ENCODE measurements around the gene CCN5.

The CCN5 gene

DNA sequence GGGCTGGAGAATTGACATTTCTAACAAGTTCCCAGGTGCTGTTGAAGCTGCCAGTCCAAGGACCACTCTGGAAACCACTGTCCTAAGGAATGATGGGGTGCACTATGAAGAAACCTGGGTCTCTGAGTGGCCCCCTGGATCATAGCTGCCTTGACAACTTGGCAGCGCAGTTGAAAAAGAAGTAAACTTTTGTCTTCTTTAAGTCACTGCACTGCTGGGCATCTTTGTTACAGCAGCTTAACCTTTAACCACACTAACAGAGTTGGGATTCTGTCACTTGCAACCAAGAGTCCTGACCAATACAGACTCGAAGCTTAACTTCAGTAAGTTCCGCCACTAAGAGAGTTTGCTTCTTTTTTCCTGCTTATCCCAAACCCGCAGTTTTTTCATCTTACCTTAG is 21.9 kb downstream of the CCN5 start:
- no peak for DNase-seq

DNA sequence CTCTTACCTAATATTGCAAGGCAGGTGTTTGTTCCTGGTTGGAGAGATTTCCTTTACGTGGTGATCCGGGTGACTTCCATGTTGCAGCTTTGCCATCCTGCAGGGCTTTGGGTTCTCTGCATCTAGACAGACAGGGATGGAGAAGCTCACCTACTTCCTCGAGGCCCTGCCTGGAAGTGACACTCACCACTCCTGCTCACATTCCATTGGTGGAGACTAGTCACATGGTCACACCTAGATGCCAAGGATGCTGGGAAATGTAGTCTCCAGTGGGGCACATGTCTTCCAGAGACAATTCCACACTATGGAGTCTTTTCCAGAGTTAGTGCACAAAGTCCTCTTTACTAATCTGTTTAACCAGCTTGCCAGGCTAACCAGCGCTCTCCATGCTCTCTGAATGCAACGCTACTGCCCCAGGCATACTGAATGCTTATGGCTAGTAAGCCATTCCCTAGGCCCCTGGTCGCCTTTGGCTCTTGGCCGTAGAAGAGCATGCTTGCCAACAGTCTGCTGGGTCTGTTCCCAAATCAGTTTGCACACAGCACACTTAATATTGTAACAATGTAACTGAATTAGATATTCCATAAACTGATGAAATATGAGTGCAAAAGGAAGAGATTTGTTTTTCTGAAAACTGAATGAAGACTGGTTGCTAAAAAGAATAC is 23.8 kb downstream of the CCN5 start:
- peak in 11 of 14 donors; percentile 20 to 76 (median 34) for DNase-seq

DNA sequence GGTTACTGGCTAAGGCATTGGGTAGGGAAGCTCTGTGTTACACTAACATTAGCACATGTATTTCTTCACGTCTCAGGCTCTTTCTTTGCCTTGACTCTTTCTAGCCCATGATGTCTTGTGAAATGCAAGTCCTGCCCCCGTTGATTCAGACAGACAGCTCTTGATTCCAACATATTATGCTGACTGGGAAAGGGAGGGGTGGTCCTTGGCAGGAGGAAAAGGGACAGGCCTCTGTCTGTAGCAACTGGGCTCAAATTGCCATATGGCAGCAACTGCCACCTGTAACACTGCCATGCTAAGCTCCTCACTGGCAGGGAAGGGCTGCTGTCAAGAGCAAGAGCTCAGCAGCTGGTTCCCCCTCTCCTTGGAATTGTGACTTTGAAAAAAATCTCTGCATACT is 24.8 kb downstream of the CCN5 start:
- DNase-seq = no peak

DNA sequence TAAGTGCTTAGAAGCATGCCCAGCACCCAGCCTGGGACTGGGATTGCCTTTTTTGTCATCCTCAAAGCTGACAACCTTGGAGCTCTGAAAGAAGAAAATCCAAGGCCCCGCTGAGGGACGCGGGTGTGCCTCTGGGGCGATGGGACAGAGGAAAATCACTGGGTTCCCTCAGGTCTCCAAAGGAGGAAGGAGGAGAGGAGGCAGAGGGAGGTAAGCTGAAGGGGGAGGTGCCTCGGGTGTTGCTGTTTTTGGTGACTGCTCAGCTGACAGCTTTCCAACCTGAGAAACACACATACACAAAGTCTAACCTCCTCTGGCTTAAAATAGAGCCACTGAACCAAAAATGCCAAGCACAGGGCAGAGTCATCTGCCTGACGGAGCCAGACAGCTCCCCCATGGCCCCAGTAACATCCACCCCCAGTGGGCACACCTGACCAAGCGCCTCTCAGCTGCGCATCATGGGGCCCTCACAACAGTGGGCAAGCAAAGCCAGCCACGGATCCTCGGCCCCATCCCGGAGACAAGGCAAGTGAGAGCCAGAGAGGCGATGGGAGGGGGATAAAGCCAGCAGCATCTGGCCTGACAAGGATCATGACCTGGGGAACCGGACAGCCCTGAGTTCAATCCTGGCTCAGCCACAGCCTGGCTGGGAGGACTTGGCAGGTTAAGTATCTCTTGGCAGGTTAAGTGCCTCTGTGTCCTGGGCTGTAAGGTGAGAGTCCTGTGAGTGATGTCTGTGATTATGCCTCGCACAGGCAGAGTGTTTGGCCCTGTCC is 27.3 kb downstream of the CCN5 start:
- no peak for DNase-seq

DNA sequence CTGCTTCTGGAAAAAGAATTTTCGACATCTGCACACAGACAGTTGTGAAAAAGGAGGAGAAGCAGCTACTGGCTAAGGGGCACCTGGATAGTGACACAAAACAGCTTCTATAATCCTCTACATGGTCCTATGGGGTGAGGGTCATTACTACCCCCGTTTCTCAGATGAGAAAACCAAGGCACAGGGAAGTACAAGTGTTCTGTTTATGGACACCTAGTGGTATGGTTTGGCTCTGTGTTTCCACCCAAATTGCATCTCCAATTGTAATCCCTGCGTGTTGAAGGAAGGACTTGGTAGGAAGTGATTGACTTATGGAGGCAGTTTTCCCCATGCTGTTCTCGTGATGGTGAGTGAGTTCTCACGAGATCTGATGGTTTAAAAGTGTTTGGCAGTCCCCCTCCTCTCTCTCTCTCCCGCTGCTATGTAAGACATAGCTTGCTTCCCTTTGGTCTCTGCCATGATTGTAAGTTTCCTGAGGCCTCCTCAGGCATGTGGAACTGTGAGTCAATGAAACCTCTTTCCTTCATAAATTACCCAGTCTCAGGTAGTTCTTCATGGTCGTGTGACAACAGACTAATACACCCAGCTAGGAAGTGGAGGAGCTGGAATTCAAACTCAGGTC is 28.0 kb downstream of the CCN5 start:
- DNase-seq = no peak

DNA sequence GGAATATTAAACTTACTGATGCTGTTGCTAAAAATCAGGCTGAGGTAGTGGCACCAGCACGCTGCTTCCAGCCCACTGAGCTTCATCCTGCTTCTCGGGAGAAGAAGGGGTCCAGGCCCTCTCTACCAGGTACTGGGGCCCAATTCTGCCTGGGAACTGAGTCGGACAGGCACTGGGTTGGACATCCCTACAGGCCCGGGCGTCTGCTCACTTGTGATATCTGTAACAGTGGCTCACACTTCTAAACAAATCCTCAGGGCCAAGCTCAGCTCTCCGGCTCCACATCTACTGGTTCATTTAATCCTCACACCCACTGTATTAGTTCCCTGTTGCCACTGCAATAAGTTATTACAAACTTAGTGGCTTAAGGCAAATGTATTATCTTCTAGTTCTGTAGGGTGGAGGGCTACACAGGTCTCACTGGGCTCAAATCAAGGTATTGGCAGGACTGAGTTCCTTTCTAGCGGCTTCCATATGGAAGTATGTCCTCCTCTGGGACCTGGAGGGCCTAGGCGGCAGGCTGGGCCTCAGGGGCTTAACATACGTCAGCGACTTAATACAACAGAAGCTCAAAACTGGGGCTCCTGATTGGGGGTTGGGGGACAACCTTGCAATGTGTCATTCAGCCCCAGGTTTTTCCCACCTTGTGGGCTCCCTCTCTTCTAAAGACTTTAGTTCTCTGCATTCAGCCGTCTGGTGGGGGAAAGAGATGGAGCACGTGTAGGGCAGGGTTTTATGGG is 28.9 kb downstream of the CCN5 start:
- DNase-seq = no peak

DNA sequence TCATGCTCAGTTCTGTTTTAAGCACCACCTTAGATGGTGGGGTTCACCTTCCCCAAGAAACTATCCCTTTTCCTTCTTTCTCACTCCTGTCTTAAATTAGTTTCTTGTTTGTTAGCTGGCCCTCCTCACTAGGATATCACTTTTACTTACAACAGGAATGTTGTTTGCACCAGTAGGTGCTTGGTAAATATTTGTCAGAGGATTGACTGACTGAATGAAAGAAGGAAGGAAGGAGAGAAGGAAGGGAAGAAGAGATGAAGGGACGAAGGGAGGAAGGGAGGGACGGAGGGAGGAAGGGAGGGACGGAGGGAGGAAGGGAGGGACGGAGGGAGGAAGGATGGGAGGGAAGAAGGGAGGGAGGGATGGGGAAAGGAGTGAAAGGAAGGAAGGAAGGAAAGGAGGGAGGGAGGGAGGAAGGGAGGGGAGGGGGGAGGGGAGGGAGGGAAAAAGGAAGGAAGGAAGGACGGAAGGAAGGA is 30.0 kb downstream of the CCN5 start:
- no peak for DNase-seq

DNA sequence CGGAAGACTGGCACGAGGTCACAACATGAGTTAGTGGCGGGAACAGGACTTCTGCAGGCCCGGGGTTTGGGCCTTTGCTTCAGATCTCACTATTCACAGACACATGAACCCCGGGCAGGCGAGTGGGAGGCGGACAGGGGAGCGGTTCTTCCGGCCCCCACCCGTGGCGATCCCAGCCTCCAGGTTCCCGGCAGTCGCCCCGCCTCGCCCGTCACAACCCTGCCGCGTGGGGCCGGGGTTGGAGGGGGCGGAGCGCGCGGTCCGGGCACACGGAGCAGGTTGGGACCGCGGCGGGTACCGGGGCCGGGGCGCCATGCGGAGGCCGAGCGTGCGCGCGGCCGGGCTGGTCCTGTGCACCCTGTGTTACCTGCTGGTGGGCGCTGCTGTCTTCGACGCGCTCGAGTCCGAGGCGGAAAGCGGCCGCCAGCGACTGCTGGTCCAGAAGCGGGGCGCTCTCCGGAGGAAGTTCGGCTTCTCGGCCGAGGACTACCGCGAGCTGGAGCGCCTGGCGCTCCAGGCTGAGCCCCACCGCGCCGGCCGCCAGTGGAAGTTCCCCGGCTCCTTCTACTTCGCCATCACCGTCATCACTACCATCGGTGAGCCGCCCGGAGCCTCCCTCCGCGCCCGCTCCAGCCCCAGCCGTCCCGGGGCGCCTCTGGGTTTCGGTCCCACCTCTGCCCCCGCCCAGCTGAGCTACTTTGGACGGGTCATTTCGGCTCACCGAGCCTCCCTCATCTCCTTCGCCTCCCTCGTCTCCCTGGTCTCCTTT is 30.6 kb downstream of the CCN5 start, which contains the start of gene KCNK15:
TSS of gene KCNK15 (plus strand) at position 268 of the 769 bp plus-strand sequence. CDS start at position 314, 46 bp downstream.
- DNase-seq = no peak

DNA sequence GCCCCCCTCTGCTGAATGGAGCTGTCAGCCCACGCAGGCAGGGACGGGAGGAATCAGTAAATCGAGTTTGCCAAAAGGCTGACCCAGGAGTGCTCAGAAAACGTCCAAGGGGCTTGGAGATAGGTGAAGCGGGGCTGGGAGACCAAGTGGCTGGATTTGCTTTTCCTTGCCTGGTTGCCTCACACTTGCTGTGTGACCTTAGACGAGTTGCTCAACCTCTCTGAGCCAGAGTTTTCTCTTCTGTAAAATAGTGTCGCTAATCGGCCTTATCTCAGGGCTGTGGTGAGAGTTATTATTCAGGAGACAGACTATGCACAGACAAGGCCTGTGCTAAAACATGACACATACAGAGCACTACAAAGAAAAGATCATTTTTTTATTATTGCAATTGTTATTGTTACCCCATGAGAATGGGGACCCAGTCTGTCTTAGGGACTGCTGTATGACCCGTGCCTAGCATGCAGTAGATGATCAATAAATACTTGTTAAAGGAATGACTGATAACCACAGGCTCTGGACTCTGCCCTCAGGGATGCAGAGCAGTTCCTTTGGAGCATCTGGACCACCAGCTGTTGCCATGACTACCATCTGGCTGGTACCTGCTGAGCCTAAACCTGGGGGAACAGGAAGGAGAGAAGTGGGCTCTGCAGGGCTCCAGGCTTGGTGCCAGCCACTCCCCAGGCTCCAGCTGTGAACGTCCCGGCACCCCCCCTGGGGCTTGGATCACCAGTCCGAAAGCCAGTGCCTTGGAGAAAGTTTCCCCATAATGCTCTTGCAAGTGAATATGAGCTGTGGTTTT is 31.4 kb downstream of the CCN5 start:
- DNase-seq = no peak

DNA sequence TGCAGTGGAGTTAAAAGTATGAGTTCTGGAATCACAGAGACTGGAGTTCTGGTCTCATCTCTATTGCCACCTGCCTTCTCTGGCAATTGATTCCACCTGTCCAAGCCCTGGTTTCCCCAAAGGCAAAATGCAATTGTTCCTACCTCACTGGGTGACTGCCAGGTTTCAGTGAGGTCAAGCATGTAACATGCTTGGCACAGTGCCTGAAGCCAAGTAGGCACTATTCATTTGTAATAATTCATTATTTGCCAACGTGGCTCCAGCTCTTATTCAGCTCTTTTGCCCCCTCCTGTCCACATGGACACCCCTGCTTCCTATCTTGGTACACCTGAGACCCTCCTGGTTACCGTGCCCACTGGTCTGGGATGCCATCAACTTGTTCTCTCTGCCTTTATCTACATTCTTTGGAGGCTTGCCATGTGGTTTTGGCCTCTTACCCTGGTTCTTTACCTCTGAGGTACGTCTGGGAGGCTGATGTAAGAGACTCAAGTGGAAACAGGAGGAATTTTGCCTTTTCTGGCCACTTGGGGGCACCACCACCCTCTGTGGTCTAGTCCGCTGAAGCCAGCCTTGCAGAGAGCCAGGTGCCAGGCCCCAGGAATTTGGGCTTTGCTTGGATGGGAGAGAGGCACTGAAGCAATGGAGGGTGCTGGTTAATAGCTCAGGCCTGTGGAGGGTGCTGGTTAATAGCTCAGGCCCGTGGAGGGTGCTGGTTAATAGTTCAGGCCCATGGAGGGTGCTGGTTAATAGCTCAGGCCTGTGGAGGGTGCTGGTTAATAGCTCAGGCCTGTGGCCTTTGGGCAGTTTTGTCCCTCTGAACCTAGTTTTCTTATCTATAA is 32.2 kb downstream of the CCN5 start:
- peak in 8 of 14 donors; percentile 8 to 55 (median 22) for DNase-seq

DNA sequence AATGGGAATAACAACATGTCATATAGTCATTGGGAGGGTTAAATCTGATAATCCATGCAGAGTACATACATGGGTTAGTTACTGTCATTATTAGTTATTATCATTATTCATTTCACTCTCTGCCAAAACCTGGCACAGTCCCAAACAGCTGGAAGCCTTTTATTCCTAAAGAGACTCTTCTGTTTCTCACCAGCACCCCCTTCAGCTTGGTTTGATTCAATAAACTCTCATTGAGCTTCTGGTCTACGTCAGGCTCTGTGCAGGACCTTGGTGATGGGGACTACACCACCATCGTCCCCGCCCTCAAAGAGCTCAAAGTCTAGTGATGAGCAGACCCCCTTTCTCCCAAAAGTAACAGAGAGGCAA is 32.8 kb downstream of the CCN5 start:
- DNase-seq = no peak

DNA sequence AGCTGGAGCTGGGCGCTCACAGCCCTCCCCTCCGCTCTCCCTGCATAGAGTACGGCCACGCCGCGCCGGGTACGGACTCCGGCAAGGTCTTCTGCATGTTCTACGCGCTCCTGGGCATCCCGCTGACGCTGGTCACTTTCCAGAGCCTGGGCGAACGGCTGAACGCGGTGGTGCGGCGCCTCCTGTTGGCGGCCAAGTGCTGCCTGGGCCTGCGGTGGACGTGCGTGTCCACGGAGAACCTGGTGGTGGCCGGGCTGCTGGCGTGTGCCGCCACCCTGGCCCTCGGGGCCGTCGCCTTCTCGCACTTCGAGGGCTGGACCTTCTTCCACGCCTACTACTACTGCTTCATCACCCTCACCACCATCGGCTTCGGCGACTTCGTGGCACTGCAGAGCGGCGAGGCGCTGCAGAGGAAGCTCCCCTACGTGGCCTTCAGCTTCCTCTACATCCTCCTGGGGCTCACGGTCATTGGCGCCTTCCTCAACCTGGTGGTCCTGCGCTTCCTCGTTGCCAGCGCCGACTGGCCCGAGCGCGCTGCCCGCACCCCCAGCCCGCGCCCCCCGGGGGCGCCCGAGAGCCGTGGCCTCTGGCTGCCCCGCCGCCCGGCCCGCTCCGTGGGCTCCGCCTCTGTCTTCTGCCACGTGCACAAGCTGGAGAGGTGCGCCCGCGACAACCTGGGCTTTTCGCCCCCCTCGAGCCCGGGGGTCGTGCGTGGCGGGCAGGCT is 35.1 kb downstream of the CCN5 start:
- no peak for DNase-seq

DNA sequence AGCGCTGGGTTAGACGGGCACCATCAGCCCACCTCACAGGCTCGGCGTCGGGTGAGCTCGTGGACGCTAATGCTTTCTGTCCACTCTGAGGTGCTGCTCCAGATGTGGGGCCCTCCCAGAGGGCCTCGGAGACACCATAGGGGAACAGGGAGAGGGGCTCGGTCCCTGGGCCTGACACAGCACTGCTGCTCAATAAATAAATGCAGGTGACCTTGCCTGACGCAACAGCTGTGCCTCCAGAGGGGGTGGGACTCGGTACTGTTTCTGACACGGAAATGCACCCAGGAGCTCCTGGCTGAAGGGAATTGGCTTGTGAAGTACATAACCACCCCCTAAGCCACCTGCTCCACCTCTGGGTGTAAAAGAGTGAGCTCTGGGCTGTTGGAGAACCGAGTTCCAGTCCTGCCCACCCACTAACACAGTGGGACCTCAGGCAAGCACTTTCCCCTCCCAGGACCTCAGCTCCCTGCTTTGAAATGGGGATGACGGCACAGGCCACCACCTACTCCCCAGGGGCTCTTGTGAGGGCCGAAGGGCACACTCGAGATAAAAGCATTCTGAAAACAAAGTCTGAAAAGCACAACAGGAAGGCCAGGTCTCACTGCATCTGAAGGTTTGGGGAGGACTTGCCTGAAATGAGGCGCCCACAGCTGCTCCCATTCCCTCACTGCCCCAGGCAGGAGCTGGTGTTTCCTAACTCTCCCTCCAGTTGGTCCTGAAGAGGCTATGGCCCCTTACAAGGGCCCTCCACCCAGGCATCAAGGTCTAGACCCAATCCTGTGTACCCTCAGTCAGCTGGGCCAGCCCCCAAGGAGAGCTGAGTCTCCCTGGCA is 37.1 kb downstream of the CCN5 start:
- DNase-seq = no peak

DNA sequence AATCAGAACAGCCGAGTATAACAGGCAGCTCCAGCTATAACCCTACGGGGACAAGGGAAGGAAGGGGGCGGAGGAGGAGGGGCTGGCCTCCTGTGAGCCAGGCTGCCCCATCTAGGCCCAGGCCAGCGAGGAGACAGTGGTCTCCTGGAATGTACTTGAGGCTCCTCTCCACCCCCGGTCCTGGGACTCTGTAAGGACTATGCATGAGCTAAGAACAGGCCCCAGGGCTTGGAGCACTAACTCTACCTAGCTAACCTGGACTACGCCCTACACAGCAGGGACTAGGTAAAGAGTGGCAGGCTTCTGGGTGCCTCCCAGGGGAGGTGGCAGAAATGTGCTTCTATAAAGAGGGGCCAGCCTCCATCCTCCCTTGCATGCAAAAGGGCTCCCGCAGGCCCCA is 39.4 kb downstream of the CCN5 start:
- no peak for DNase-seq

DNA sequence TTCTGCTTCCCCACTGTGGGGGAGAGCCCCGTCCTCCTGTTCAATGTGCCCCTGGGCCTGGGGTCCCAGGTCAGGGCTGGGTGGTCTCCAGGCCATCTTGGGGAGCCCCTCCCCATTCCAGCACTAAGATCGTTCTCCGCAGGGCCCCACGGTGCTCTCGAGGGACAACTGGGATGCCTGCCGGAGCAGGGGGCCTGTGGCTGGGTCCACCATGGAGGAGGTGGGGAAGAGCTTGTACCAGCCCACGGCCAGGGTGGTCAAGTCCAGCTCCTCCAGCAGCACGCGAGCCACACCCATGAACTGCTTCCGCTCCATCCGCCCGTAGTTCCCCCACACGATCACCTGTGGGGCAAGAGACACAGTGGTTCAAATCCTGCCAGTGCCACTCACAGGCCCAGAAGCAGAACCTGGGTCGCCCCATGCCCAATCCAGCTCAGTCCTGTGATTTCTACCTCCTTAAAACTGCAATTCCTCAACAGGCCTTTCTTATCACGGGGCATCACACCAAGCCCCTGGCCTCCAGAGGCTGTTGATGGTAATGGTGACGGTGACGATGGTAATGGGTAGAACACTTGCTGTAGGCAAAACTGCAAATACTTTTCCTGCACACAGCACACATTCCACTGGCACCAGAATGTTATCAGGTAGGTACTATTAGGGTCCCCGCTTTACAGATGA is 41.0 kb downstream of the CCN5 start:
- no peak for DNase-seq

DNA sequence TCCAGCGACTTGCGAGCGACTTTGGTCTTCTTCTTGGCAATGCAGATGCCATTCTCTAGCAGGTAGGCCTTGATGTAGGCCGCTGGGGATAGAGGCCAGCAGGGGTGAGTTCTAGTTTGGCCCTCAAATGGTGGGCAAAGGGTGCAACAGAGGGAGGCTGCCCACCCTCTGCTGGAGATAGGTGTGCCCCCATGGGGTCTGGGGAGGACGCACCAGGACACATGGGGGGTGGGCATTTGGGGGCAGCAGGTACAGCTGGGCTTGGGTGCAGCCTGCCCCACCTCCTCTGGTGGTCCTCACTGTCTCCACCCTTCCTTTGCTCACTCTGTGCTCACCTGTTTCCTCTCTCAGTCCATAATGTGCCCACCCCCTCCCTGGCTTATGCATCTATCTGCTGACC is 41.8 kb downstream of the CCN5 start:
- no peak for DNase-seq

DNA sequence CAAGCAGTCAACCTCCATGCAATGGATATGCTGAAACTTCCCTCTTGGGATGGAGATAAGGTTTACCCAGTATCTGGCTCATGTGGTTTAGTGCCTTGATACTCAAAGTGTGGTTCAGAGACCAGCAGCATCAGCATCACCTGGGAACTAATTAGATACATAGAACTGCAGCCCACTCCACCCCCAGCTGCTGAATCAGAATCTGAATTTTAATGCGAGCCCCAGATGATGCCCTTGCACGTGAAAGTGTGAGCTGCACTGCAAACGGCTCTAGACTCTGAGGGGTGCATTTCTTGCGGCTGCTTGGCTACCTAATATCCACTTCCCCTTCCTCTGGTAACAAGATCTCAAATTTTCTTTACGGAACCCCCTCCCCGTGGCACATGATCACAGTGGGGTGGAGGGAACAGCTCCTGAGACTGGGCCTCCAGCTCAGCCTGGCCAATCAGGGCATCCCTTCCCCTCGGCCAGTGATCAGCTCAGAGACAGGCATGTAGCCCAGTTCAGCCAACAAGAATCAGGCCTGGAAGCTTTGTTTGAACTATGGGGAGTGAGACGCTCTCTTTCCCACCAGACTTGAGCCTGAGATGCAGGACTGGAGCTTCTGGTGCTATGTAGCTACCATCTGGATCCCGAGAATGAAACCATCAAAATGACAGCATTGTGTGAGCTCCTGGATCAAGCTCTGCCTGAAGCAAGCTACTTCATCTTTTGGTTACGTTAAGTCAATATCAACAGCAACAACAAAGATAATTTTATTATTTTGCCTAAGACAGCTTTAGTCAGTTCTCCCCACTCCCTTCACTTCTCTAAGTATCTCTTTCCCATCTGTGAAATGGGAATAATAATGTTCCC is 43.3 kb downstream of the CCN5 start:
- DNase-seq = no peak

All from C1 segment of cervical spinal cord (tissue), 14 donors.